GM18511 (cell line): Measurements from ENCODE around the gene MX1.
"Not testable (repeated sequence)": the region's sequence is repeated elsewhere in the genome, so short reads cannot be mapped to it uniquely, and the experiment has no call there.

Source experiments
- ATAC-seq: cut with Tn5 transposase; IDR thresholded peaks from one replicate; pipeline ENCODE4 v1.9.1; 2021; ENCODE audit warnings: mild to moderate bottlenecking, moderate library complexity; ENCODE audit not compliant: unreplicated experiment

The MX1 gene

GRCh38 chr21:41406340-41406739 lies 19.7 kb upstream of the MX1 start:
- no peak for ATAC-seq

GRCh38 chr21:41407541-41408460 lies 18.2 kb upstream of the MX1 start:
- ATAC-seq, result no peak

GRCh38 chr21:41410361-41410760 lies 15.7 kb upstream of the MX1 start:
- no peak for ATAC-seq

- no peak for ATAC-seq
These were observed 15.1 kb upstream of the MX1 start for GRCh38 chr21:41410767-41411448.

GRCh38 chr21:41411449-41412089 lies 14.5 kb upstream of the MX1 start:
- ATAC-seq, result peak; percentile 49

GRCh38 chr21:41417505-41417904 lies 8.5 kb upstream of the MX1 start:
- not testable (repeated sequence) for ATAC-seq

GRCh38 chr21:41418393-41418792 lies 7.6 kb upstream of the MX1 start:
- ATAC-seq, result no peak

- no peak for ATAC-seq
These were observed 6.9 kb upstream of the MX1 start for GRCh38 chr21:41418956-41419680.

- peak; percentile 90 for ATAC-seq
These were observed 5.8 kb upstream of the MX1 start for GRCh38 chr21:41419921-41420862.

GRCh38 chr21:41420998-41421397 lies 5.0 kb upstream of the MX1 start:
- ATAC-seq, result not testable (repeated sequence)

- no peak for ATAC-seq
These were observed 3.3 kb upstream of the MX1 start for GRCh38 chr21:41422546-41423304.

- not testable (repeated sequence) for ATAC-seq
These were observed 2.8 kb upstream of the MX1 start for GRCh38 chr21:41423305-41423636.

GRCh38 chr21:41425588-41425953 lies 468 bp upstream of the MX1 start:
- peak; percentile 9 for ATAC-seq

- peak; percentile 3 for ATAC-seq
These were observed 801 bp downstream of the MX1 start for GRCh38 chr21:41426676-41427404.

- no peak for ATAC-seq
These were observed 1.5 kb downstream of the MX1 start for GRCh38 chr21:41427556-41427955.

- no peak for ATAC-seq
These were observed 2.3 kb downstream of the MX1 start for GRCh38 chr21:41428311-41428710.

- no peak for ATAC-seq
These were observed 2.8 kb downstream of the MX1 start for GRCh38 chr21:41428847-41429246.

- no peak for ATAC-seq
These were observed 3.3 kb downstream of the MX1 start for GRCh38 chr21:41429305-41429704.
